ENCODE data around the gene CFI.

GRCh38 chr4:109708435-109708834 lies 93.4 kb downstream of the CFI start:
- TF ChIP-seq CTCF (conservative IDR thresholded peaks at IDR 0.05; ENCODE audit: low read length): no peak
- TF ChIP-seq EZH2phosphoT487 (IDR thresholded peaks at IDR 0.05; ENCODE audit: borderline replicate concordance, low read depth, low read length): no peak
